HG02759 (cell line): Measurements from ENCODE around the gene KRT40.

Experiments
- ATAC-seq: cut with Tn5 transposase; IDR thresholded peaks from one replicate; pipeline ENCODE4 v1.9.1; 2021; ENCODE audit warnings: mild to moderate bottlenecking, moderate library complexity; ENCODE audit not compliant: unreplicated experiment

KRT40 gene

DNA sequence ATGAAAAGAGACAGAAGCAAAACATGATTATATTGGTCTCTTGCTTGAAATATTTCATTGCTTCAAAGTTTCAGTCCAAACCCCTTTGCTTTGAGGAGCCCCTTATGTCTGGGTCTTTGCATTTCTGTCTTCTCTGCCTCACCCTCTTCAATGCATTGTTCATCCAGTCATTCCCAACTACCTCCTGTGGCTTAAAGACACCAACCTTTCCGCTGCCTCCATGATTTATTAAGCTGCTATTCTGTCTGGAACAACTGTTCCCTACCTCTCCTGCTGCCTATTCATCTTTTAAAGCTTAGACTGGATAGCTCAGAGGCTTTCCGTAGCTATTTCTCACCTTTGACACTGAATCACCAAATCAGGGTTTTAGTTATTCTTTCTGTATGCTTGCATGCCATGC lies 13.2 kb upstream of the KRT40 start:
- ATAC-seq = no peak

DNA sequence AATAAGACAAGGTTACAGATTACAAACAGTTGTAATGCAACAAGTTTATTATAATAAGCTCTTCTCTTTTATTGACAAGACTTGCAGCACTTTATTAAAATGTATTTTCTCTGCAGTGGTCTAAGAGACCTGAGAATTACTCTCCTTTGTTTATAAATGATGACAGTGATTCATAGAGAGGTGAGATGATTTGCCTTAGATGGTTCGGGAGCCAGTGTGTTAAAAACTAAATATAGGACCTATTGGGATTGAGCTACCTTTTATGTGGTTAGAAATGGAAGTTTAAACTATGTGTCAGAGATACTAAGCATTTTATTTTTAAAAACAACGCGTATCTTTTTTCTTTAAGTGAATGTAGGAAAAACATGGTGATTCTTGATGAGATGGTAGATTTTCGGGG lies 12.7 kb upstream of the KRT40 start:
- ATAC-seq = no peak

DNA sequence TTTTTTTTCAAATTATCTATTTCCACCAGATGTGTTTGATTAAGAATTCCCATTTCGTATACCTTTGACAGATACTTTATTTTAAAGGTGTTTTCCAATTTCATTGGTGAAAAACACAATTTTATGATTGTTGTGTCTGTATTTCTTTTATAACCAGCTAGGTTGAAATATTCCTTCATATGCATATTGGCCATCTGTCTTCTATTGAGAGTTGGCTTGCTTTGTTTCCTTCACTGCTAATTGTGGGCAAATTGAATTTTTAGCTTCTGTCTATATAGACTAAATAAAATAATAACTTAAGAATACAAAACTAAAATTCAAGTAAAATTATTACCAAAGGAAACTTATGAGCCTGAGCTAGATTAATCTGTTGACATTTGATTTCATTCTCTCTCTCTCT lies 11.0 kb upstream of the KRT40 start:
- no peak for ATAC-seq

DNA sequence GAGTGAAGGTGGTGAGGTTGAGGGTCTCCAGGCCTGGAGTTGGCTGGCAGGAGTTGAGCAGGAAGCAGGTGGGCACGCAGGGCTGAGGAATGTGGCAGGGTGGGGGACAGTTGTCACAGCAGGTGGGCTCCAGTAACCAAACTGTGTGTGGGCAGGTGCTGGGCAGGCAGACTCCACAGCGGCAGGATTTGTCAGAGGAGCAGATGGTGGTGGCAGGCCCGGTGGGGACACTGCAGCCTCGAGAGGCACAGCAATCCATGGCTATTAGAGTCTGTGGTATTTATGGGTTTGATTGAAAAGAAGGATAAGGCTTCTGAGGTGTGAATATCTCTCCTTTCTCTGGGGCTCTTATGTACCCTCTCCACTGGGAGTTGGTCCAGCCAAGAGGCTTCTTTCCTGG lies 9.7 kb upstream of the KRT40 start, which contains the start of gene KRTAP3-3:
TSS of gene KRTAP3-3 (minus strand) at position 326 of the 400 bp plus-strand sequence. CDS start at position 259, 67 bp downstream.
- ATAC-seq = no peak

DNA sequence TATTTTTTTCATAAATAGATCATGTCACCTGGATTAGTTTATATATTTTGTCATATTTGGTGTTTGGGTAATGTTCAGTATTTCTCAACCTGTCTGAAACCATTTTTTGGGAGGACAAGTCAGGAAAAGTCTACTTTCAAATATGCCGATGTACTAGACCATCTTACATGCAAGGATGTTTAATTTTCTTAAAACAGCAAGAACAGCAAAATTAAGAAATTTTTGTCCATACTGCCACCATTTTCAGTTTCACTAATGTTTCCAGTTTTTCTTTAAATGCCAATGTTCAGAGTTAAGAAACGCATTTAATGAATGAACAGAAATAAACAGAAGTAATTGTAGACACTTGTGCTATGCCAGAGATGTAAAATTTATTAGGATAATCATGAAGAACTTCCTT lies 9.0 kb upstream of the KRT40 start:
- no peak for ATAC-seq

DNA sequence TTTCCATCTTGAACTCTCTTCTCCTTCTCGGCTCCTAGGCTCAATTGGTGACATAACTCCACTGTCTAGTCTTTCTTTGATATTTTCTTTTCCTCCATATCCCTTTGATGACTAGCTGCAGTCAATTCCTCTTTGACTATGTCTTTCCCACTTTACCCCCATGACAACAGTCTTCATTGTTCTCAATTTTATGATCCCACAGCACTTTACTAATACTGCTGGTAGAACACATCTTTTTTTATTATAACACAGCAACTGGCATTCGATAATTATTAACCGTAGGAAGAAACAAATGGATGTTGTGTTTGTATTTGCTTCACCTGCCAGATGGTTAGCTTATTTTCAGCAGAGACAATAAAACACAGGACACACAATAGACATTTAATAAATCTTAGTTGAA lies 8.5 kb upstream of the KRT40 start:
- no peak for ATAC-seq

DNA sequence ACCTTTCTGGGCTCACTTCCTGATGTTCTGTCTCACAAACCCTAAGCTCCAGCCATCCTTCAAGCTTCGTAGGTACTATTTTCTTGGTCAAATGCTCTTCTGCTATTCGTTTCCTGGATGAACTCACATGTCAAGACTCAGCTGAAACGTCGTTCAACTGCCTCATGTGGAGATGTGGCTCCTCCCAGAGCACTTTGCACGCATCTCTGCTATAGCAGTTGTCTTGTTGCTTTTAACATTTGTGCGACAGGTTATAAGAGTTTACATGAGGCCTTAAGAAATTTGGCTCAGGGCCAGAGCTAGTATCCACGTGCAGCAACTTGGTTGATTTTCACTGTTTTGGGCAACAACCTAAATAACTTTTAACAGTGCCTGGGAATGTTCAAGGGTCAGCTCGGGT lies 2.8 kb upstream of the KRT40 start:
- no peak for ATAC-seq

DNA sequence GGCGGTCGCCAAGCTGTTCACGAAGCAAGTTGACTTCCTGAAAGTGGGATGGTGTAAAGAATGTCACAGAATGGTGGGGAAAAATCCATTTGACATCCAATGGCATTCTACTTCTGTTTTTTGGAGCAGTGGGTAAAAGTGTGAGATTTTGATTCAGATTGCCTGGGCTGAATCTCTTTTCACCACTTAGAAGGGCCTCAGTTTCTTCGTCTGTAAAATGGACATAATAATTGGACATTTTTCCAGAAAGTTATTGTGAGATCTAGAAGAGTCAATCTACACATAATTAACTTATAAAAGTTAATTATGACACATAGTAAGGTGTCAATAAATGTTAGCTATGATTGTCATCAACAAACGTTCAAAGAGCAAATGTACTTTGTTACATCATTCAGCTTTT lies 3.0 kb downstream of the KRT40 start:
- no peak for ATAC-seq

DNA sequence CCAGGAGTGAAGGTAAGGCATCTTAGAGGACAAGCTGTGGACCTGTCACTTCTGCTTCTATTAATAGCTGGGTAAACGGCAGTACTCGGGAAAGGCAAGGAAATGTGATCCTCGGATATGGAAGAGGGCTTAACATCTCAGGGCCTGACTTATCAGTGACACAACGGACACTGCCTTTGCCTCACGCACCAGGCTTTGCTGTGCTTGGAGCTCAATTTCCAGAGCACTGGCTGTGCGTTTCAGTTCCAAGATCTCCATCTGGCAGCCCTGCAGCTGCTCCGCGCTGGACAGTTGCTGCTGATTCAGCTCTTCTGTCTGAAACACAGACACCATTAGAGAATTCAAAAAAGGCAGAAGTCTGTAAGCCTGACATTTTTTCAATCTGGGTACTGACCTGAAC lies 3.5 kb downstream of the KRT40 start:
- ATAC-seq = no peak

DNA sequence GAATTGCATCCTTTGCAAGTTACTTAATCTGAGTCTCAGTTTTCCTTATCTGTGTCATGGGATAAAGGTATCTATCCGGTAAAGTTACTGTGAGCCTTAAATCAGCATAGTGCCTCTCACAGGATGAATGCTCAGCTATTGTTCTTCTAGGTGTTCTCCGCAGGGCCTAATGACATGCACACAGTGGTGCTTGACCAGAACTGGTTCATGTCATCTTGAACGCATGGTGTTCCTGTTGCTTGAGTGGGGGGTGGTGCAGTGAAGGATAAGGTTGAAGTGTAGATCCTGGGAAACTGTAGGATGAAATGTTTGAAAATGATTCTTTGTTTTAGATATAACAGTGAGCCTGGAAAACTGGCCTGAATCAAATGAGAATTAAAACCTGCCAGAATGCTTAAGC lies 4.0 kb downstream of the KRT40 start:
- no peak for ATAC-seq

DNA sequence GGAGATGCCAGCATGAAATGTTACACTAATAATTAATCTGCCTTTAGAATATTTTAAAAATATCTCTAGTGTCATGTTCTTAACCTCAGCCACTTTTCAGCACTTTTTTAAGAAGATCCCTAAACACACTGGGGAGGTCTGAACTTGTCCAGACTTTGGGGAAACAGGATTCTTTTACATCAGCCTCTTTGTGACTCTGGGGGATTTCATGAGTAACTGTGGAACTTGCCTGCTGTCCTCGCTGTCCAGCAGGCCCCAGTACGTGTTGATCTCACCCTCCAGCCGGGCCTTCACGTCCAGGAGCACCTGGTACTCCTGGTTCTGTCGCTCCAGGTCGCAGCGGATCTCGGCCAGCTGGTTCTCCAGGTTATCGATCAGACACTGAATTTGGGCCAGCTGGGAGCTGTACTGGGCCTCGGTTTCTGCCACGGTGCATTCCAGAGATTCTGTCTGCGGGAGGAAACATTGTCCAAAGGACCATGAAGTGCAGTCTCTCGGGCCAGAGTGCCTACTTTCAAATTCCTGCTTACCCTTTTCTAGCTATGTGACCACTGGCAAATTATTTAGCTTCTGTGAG lies 5.5 kb downstream of the KRT40 start:
- ATAC-seq = no peak

DNA sequence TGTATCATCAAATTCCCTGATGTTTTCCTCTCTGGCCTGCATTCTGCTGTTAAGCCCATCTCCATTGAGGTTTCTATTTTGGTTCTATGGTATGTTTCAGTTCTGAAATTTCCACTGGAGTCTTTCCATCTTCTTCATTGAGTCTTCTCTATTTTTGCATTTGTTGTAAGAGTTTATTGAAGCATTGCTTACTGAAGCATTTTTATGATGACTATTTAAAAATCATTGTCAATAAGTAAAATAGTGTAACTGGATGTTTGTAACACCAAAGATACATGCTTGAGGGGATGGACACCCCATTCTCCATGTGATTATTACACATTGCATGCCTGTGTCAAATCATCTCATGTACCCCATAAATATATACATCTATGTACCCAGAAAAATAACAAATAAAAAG lies 8.6 kb downstream of the KRT40 start:
- ATAC-seq = no peak

DNA sequence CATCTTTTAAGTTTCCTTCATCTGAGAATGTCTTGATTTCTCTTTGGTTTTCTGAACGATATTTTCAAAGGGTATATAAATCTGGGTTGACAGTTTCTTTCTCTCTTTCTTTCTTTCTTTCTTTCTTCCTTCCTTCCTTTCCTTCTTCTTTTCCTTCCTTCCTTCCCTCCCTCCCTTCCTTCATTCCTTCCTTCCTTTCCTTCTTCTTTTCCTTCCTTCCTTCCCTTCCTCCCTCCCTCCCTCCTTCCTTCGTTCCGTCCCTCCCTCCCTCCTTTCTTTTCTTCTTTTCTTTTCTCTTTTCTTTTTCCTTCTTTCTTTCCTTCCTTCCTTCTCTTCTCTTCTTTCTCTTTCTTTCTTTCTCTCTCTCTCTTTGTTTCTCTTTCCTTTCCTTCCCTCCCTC lies 9.8 kb downstream of the KRT40 start:
- ATAC-seq = no peak

DNA sequence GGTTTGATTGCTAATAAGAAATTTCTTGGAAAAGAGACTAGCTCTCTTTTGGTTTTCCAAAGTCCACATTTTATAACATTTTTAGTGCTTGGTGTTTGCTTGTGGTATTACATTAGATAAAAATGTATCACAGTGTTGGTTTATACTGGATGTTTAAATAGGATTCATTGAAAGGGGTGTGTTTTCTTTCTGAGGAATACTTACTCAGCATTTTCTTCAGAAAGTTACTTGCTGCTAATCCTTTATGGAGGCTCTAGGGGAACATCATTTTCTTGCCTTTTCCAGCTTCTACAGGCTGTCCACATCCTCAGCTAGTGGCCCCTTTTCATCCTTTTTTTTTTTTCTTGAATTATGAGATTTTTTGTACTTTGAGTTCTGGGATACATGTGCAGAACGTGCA lies 16.5 kb downstream of the KRT40 start:
- no peak for ATAC-seq

DNA sequence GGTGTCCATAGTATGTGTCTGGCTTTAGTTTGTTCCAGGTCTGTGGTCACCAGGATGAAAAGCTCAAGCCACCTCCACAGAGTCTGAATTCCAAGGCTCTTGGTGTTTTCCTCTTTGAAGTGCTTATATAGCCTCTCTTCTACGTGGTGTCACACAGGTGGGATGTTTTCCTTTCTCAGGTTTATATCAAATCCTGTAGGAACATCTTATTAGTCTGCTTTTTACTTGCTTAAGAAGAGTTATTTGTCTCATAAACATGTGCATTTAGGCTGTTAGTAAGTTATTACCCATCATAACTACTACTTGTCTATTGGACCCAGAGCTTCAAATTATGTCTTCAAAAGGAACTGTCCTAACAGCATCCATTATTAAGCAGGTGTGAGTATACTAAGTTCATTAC lies 17.3 kb downstream of the KRT40 start, which contains the start of gene KRT39:
TSS of gene KRT39 (minus strand) at position 101 of the 400 bp plus-strand sequence. CDS start at position 9, 92 bp downstream.
- ATAC-seq = no peak

DNA sequence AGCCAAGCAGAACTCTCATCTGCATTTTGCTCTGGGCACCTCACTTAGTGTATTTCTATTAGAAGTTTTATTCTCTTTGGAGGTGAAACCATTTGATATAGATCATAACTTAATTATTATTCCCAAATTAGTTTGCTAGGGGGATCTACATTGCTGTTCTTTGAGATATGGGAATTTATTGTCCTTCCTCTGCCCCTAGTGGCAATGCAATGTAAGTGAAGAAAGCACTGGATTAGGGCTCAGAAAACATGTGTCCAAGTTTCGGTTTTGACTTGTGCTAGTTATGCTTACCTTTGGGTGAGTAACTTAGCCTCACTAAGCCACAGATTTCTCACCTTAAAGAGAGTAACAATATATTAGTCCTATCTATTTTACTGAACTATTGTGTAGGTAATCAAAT lies 20.3 kb downstream of the KRT40 start:
- no peak for ATAC-seq

DNA sequence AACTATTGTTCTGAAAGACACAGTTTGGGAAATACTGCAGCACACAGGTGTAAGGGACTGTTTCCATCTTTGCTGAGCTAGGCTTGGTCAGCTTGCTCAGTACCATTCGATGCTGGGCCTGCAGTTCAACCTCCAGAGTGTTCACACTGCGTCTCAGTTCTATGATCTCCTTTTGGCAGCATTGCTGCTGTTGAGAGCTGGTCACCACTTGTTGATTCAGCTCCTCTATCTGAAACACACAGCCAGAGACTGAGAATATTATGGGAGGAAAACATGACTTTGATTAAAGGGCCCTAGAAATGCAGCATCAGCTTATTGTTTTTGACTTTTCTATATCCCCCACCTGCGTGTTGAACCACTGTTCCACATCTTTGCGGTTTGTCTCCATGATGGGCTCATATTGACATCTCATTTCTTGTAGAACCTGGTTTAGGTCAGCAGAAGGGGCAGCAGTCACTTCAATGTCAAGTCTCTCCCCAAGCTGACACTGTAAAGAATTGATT lies 22.0 kb downstream of the KRT40 start:
- no peak for ATAC-seq

DNA sequence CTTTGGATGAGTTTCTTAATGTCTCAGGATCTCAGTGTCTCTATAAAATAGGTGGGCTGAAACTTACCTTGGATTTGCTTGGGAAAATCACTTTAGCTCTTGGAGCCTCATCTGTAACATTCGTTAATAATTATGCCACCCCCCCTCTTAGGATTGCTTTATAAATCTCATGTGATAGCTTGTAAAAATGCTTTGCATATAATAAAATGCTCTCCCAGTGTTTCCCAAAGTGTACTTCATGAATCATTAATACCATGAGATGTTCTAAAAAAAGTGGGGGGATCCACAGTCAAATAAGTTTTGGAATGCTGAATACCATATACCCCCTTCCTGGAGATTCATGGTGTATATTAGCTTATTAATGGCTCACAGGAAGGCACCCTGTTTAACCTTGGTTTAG lies 22.5 kb downstream of the KRT40 start:
- no peak for ATAC-seq

DNA sequence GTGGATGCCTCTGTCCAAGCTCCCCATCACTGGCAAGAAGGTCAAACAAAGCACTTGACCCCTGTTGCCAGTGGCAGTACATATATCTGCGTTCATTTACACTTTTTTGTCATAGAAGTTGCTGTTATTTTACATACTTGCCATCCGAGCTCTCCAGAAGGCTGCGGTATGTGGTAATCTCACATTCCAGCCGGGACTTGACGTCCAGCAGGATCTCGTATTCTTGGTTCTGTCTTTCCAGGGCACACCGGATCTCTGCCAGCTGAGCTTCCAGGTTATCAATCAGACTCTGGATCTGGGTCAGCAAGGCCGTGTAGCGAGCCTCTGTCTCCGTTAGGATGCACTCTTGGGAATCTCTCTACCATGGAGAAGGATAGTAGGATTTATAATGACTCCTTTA lies 24.0 kb downstream of the KRT40 start:
- ATAC-seq = no peak

DNA sequence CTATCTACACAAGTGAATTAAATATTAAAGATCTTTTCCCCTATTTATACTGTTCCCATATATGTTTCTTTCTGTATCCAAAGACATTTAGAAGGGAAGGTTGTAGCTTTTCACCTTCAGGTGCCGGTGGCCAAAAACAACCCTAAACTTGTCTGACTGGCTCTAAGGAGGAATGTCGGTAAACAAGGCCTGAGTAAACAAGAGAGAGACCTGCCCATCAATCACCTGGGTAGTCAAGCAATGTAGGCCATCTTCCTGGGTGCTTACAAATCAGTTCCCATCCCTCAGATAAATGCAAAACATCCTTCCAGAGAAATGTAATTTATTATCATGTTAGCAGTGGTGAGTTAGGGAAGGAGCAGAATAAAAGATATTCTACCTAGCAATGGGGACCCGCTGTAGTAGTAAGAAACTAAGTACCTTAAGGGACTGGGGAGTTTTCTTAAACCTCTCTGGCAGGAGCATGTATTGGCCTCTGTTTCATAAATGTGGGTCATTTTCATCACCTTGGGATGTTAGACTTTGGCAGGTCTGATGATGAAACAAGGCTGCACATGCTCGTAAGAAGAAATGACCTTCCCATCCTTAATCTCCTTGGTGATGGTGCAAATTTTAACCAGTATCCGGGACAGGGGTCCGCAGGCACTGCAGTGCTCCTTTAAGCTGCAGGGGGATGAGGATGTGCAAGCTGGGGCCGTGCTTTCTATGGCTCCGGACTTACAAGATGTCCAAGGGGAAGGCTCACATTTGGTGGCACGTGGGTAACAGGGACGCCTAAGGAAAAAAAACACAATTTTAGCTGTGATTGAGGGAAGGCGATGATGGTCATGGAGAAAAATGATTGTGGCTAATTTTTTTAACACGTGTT lies 25.8 kb downstream of the KRT40 start:
- no peak for ATAC-seq

DNA sequence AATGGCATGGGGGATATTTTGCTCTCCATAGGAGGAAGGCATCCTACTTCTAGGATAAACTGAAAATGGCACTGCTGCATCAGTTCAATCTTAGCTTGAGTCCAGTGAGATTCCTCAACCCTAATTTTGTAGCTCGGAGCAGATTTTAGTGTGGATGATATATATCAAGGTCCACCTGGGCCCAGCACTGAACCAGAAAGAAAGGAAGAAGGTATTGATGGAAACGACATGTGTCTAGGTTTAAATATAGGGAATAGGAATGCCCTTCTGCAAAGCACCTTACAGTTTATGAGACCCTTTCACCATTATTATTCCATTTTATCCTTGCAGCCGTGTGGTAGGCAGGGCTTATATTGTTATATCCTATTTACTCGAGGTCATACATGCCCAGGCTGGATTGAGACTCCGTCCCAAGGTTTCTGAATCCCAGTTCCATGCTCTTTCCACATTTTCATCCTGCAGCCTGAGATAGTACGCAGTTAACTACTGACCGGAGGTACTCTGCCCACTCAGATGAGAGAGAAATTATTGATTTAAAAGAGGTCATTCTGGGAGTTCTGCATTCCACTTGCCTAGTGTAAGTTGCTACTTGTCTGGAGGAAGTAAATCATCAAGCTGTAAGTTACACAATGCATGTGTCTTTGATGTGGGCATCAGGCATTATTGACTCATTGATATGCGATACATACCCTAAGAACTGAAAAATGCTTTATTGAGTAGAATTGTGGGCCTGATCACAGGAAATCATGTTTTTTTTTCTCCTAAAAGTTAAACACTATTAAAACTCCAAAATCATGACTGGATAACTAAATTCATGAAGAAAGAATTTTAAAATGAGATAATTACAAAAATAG lies 27.5 kb downstream of the KRT40 start:
- no peak for ATAC-seq
